ENCODE measurements around the gene DNAH10. TPM values are rescaled to one million over a fixed set of nuclear protein-coding genes. Genes with fewer than 3 reads are reported as not detected.

The DNAH10 gene
- total RNA-seq, 4 donors from 2014 or later: 0.14 to 0.20 TPM; not detected in 2

GRCh38 chr12:123894823-123895345 lies 132.8 kb downstream of the DNAH10 start:
- WGBS, 2 donors (ENCODE audit: low coverage in 1 of 2): 67 to 84% methylated on average over 1 to 4 of the region's 4 CpGs
- Histone ChIP-seq H3K9me3 (no peaks in the 10 kb centered on the region), H3K36me3 (no peaks in the 10 kb centered on the region), H3K4me1 (no peaks in the 10 kb centered on the region), H3K27ac (no peak overlapping the region), H3K4me3 (no peak overlapping the region), H3K27me3 (peaks cover 11% of the 10 kb centered on the region)
- TF ChIP-seq POLR2A (IDR thresholded peaks at IDR 0.05) (no peak), CTCF (IDR thresholded peaks at IDR 0.05) (no peak), POLR2AphosphoS5 (IDR thresholded peaks at IDR 0.05) (no peak), EP300 (IDR thresholded peaks at IDR 0.05; ENCODE audit: low read depth) (no peak)
- intact Hi-C loops (cut with DNase I; ENCODE audit: low total_unique reads) (no loop called here), in situ Hi-C loops (cut with MboI; ENCODE audit: low pct_ligation_motif_present in 1 of 4, low pct_unique_long_range_greater_than_20kb in 1 of 4, low sequenced_read_pairs in 3 of 4) (no loop called here)
- DNase-seq: no peak

GRCh38 chr12:123895451-123895850 lies 133.3 kb downstream of the DNAH10 start:
- Histone ChIP-seq H3K4me1 (no peaks in the 10 kb centered on the region), H3K27ac (no peak overlapping the region), H3K36me3 (no peaks in the 10 kb centered on the region), H3K9me3 (no peaks in the 10 kb centered on the region), H3K27me3 (peaks cover 11% of the 10 kb centered on the region), H3K4me3 (no peak overlapping the region)
- in situ Hi-C loops (cut with MboI; ENCODE audit: low pct_ligation_motif_present in 1 of 4, low pct_unique_long_range_greater_than_20kb in 1 of 4, low sequenced_read_pairs in 3 of 4): no loop called here
- 73 to 85% methylated on average over 7 to 8 of the region's 8 CpGs for WGBS, 2 donors (ENCODE audit: low coverage in 1 of 2)
- intact Hi-C loops (cut with DNase I; ENCODE audit: low total_unique reads): no loop called here
- TF ChIP-seq EP300 (IDR thresholded peaks at IDR 0.05; ENCODE audit: low read depth): no peak
- TF ChIP-seq POLR2AphosphoS5 (IDR thresholded peaks at IDR 0.05): no peak
- TF ChIP-seq POLR2A (IDR thresholded peaks at IDR 0.05): no peak
- TF ChIP-seq CTCF (IDR thresholded peaks at IDR 0.05): no peak
- no peak for DNase-seq

GRCh38 chr12:123896767-123897166 lies 134.7 kb downstream of the DNAH10 start:
- in situ Hi-C loops (cut with MboI; ENCODE audit: low pct_ligation_motif_present in 1 of 4, low pct_unique_long_range_greater_than_20kb in 1 of 4, low sequenced_read_pairs in 3 of 4): no loop called here
- no peak for DNase-seq
- WGBS, 2 donors (ENCODE audit: low coverage in 1 of 2): 66 to 69% methylated on average over 8 of the region's 8 CpGs

GRCh38 chr12:123897221-123897620 lies 135.1 kb downstream of the DNAH10 start:
- in situ Hi-C loops (cut with MboI; ENCODE audit: low pct_ligation_motif_present in 1 of 4, low pct_unique_long_range_greater_than_20kb in 1 of 4, low sequenced_read_pairs in 3 of 4): no loop called here
- intact Hi-C loops (cut with DNase I; ENCODE audit: low total_unique reads): no loop called here
- 79 to 82% methylated on average over 4 to 5 of the region's 5 CpGs for WGBS, 2 donors (ENCODE audit: low coverage in 1 of 2)

More at GRCh38 chr12:123896767-123897166, 134.7 kb downstream of the DNAH10 start:
- TF ChIP-seq POLR2AphosphoS5 (IDR thresholded peaks at IDR 0.05) (no peak), EP300 (IDR thresholded peaks at IDR 0.05; ENCODE audit: low read depth) (no peak), CTCF (IDR thresholded peaks at IDR 0.05) (no peak), POLR2A (IDR thresholded peaks at IDR 0.05) (no peak)
- Histone ChIP-seq H3K36me3 (no peaks in the 10 kb centered on the region), H3K27me3 (peaks cover 7% of the 10 kb centered on the region), H3K4me3 (no peak overlapping the region), H3K4me1 (no peaks in the 10 kb centered on the region), H3K9me3 (no peaks in the 10 kb centered on the region), H3K27ac (no peak overlapping the region)
- intact Hi-C loops (cut with DNase I; ENCODE audit: low total_unique reads): no loop called here

More at GRCh38 chr12:123897221-123897620, 135.1 kb downstream of the DNAH10 start:
- Histone ChIP-seq H3K27me3 (peaks cover 7% of the 10 kb centered on the region), H3K27ac (no peak overlapping the region), H3K4me3 (no peak overlapping the region), H3K9me3 (no peaks in the 10 kb centered on the region), H3K36me3 (no peaks in the 10 kb centered on the region), H3K4me1 (no peaks in the 10 kb centered on the region)
- DNase-seq: no peak
- TF ChIP-seq EP300 (IDR thresholded peaks at IDR 0.05; ENCODE audit: low read depth) (no peak), POLR2A (IDR thresholded peaks at IDR 0.05) (no peak), POLR2AphosphoS5 (IDR thresholded peaks at IDR 0.05) (no peak), CTCF (IDR thresholded peaks at IDR 0.05) (no peak)
